ENCODE results near the gene LAPTM4A. TPM values are rescaled to one million over a fixed set of nuclear protein-coding genes. Genes with fewer than 3 reads are reported as not detected.

The LAPTM4A gene
- total and polyA plus RNA-seq, 5 donors from 2014 or later, result 74.1 to 141 (median 131) TPM

DNA sequence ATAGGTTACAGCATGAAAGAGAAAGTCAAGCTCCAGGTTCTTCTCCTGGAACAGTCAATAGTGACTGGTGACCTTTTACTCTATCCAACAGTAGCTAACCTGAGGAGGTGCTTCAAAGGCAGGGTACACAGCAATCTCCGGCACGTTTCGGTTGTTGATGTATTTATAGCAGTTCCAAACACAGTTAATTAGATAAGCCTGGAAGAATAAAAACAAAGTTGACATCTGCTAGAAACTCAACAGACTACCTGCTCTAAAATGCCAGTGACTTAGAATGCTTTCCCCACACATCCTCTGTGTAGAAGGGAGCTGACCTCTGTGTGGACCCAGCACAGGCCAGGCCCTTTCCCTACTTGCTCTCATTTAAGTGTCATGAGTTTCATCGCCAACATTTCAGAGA lies 17.2 kb downstream of the LAPTM4A start:
- H3K9me3 ChIP-seq (ENCODE audit: control insufficient read depth in 2 of 2, low read length in 2 of 2), result no peaks in the 10 kb centered on the region
- Mint-ChIP-seq H3K36me3 (peaks cover 79% of the 10 kb centered on the region), H3K27ac (no peak overlapping the region), H3K4me1 (peaks cover 3 to 13% (median 8%) of the 10 kb centered on the region in 4 donors), H3K9me3 (peaks cover 0 to 4% (median 0%) of the 10 kb centered on the region in 7 donors), H3K4me3 (no peak overlapping the region), H3K27me3 (no peaks in the 10 kb centered on the region)
- H3K4me1 ChIP-seq (ENCODE audit: control insufficient read depth, insufficient read depth, low read length, poor library complexity, severe bottlenecking), result no peaks in the 10 kb centered on the region
- H3K4me3 ChIP-seq (ENCODE audit: low read depth, low read length), result no peak overlapping the region
- no peak overlapping the region for H3K27ac ChIP-seq (ENCODE audit: insufficient read depth, low read length, poor library complexity, severe bottlenecking)
- no peaks in the 10 kb centered on the region for H3K27me3 ChIP-seq (ENCODE audit: control insufficient read depth, insufficient read depth, low read length)
- H3K36me3 ChIP-seq (ENCODE audit: control insufficient read depth, insufficient read depth, low read length), result peaks cover 81% of the 10 kb centered on the region
- no peak for DNase-seq
- ATAC-seq (ENCODE audit: low read depth in 2 of 2), result no peak

DNA sequence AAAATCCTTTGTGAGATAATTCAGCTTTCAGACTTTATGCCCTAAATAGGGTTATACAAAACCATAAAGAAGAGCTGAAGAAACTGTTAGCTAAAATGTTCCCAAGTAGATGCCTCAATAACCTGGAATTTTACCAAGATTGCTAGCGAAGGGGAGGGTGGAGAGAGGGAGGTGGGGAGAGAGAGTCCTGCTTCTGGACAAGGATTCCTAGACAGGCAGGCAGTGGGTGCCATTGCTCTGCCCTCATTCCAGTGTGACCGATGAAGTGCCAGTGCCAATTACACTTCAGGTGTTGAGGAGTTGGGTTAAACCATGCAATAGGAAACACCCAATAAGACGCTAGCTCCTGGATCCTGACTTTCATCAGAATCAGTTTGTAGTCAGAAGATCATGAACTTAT lies 18.1 kb downstream of the LAPTM4A start:
- H3K27me3 Mint-ChIP-seq, result no peaks in the 10 kb centered on the region
- H3K9me3 ChIP-seq (ENCODE audit: control insufficient read depth in 2 of 2, low read length in 2 of 2), result no peaks in the 10 kb centered on the region
- H3K4me3 Mint-ChIP-seq, result no peak overlapping the region
- no peaks in the 10 kb centered on the region for H3K27me3 ChIP-seq (ENCODE audit: control insufficient read depth, insufficient read depth, low read length)
- no peak overlapping the region for H3K27ac Mint-ChIP-seq
- no peak overlapping the region for H3K27ac ChIP-seq (ENCODE audit: insufficient read depth, low read length, poor library complexity, severe bottlenecking)
- peaks cover 0 to 4% (median 0%) of the 10 kb centered on the region in 7 donors for H3K9me3 Mint-ChIP-seq
- H3K36me3 Mint-ChIP-seq, result peaks cover 84% of the 10 kb centered on the region
- DNase-seq (no peak), ATAC-seq (ENCODE audit: low read depth in 2 of 2) (no peak)
- H3K36me3 ChIP-seq (ENCODE audit: control insufficient read depth, insufficient read depth, low read length), result peaks cover 78% of the 10 kb centered on the region
- no peak overlapping the region for H3K4me3 ChIP-seq (ENCODE audit: low read depth, low read length)
- peaks cover 3 to 13% (median 7%) of the 10 kb centered on the region in 4 donors for H3K4me1 Mint-ChIP-seq
- no peaks in the 10 kb centered on the region for H3K4me1 ChIP-seq (ENCODE audit: control insufficient read depth, insufficient read depth, low read length, poor library complexity, severe bottlenecking)

DNA sequence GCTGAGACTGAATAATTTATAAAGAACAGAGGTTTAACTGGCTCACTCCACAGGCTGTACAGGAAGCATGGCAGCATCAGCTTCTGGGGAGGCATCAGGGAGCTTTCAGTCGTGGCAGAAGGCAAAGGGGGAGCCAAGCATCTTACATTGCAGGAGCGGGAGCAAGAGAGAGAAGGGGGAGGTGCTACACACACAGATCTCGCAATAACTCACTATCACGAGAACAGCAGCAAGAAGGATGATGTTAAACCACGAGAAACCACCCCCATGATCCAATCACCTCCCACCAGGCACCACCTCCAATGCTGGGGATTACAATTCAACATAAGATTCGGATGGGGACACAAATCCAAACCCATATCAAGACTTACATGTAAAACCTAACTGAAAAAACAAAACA lies 21.2 kb downstream of the LAPTM4A start:
- no peak overlapping the region for H3K27ac Mint-ChIP-seq

DNA sequence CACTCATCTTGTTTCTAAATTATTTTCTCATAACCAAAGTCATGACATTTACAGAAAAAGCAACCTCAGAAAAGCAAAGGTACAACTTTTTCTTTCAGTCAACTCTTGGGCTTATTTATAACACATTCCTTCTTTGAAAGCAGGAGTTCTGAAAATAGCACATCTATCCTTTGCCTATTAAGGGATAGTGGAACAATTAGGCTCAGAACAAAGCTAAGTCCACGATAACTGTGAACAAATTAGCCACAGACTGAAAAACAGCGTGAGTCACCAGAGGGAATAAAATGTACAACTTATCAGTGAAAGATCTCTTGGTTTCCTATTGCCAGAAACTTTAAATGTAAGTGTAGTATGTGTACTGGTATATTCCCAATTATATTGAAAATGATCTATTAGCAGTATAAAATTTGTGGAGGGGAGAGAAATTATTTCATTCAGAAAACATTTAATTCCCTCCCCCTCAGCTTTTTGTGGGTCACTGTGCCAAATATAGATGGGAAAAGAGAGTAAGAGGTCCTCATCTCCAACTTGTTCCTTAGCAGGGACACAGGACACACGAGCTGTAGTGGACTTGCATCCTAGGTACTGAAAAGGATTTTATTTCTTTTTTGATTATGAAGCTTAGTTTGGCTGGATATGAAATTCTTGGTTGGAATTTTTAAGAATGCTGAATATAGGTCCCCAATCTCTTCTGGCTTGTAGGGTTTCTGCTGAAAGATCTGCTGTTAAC lies 23.6 kb downstream of the LAPTM4A start:
- peaks cover 0 to 3% (median 2%) of the 10 kb centered on the region in 7 donors for H3K9me3 Mint-ChIP-seq
- H3K27me3 Mint-ChIP-seq, result no peaks in the 10 kb centered on the region
- peaks cover 48% of the 10 kb centered on the region for H3K36me3 Mint-ChIP-seq
- H3K4me1 Mint-ChIP-seq, result peaks cover 0 to 5% (median under 1%) of the 10 kb centered on the region in 4 donors
- H3K36me3 ChIP-seq (ENCODE audit: control insufficient read depth, insufficient read depth, low read length), result peaks cover 37% of the 10 kb centered on the region
- no peak overlapping the region for H3K27ac ChIP-seq (ENCODE audit: insufficient read depth, low read length, poor library complexity, severe bottlenecking)
- no peaks in the 10 kb centered on the region for H3K4me1 ChIP-seq (ENCODE audit: control insufficient read depth, insufficient read depth, low read length, poor library complexity, severe bottlenecking)
- no peaks in the 10 kb centered on the region for H3K9me3 ChIP-seq (ENCODE audit: control insufficient read depth in 2 of 2, low read length in 2 of 2)
- H3K27me3 ChIP-seq (ENCODE audit: control insufficient read depth, insufficient read depth, low read length), result no peaks in the 10 kb centered on the region
- H3K27ac Mint-ChIP-seq, result no peak overlapping the region
- no peak overlapping the region for H3K4me3 Mint-ChIP-seq
- no peak for DNase-seq
- no peak for ATAC-seq (ENCODE audit: low read depth in 2 of 2)
- H3K4me3 ChIP-seq (ENCODE audit: low read depth, low read length), result no peak overlapping the region

More for the DNA sequence above, 21.2 kb downstream of the LAPTM4A start:
- Histone ChIP-seq H3K27me3 (ENCODE audit: control insufficient read depth, insufficient read depth, low read length) (no peaks in the 10 kb centered on the region), H3K9me3 (ENCODE audit: control insufficient read depth in 2 of 2, low read length in 2 of 2) (no peaks in the 10 kb centered on the region), H3K36me3 (ENCODE audit: control insufficient read depth, insufficient read depth, low read length) (peaks cover 61% of the 10 kb centered on the region), H3K27ac (ENCODE audit: insufficient read depth, low read length, poor library complexity, severe bottlenecking) (no peak overlapping the region), H3K4me3 (ENCODE audit: low read depth, low read length) (no peak overlapping the region), H3K4me1 (ENCODE audit: control insufficient read depth, insufficient read depth, low read length, poor library complexity, severe bottlenecking) (no peaks in the 10 kb centered on the region)
- DNase-seq (no peak), ATAC-seq (ENCODE audit: low read depth in 2 of 2) (no peak)
- Mint-ChIP-seq H3K4me3 (no peak overlapping the region), H3K9me3 (peaks cover 0 to 3% (median 0%) of the 10 kb centered on the region in 7 donors), H3K4me1 (peaks cover 0 to 5% (median under 1%) of the 10 kb centered on the region in 4 donors), H3K36me3 (peaks cover 62% of the 10 kb centered on the region), H3K27me3 (no peaks in the 10 kb centered on the region)

DNA sequence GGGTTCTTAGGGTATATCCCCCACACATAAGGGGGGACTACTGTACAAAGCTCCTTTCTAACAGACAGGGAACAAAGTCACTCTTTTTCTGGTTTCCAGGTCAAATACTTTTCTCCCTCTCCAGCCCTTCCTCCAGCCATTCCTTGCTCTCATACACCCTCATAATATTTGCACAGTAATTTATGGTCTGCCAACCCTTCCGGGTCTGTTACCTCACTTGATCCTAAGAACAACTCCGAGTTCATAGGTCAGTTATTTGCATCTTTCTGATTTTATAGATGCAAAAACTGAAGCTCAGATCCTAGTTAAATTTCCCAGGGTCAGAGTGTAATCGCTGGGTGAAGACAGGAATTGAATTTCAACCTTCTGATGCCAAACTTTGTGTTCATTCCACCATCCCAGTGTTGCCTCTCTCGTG lies 24.2 kb downstream of the LAPTM4A start:
- H3K36me3 ChIP-seq (ENCODE audit: control insufficient read depth, insufficient read depth, low read length), result peaks cover 32% of the 10 kb centered on the region
- Mint-ChIP-seq H3K27ac (no peak overlapping the region), H3K9me3 (peaks cover 0 to 5% (median 2%) of the 10 kb centered on the region in 7 donors), H3K4me3 (no peak overlapping the region), H3K36me3 (peaks cover 45% of the 10 kb centered on the region), H3K4me1 (peaks cover 0 to 5% (median under 1%) of the 10 kb centered on the region in 4 donors), H3K27me3 (no peaks in the 10 kb centered on the region)
- H3K4me3 ChIP-seq (ENCODE audit: low read depth, low read length), result no peak overlapping the region
- H3K27ac ChIP-seq (ENCODE audit: insufficient read depth, low read length, poor library complexity, severe bottlenecking), result no peak overlapping the region
- H3K4me1 ChIP-seq (ENCODE audit: control insufficient read depth, insufficient read depth, low read length, poor library complexity, severe bottlenecking), result no peaks in the 10 kb centered on the region
- no peak for DNase-seq
- H3K9me3 ChIP-seq (ENCODE audit: control insufficient read depth in 2 of 2, low read length in 2 of 2), result peaks cover 0 to 2% of the 10 kb centered on the region in 2 experiments
- no peak for ATAC-seq (ENCODE audit: low read depth in 2 of 2)
- no peaks in the 10 kb centered on the region for H3K27me3 ChIP-seq (ENCODE audit: control insufficient read depth, insufficient read depth, low read length)

DNA sequence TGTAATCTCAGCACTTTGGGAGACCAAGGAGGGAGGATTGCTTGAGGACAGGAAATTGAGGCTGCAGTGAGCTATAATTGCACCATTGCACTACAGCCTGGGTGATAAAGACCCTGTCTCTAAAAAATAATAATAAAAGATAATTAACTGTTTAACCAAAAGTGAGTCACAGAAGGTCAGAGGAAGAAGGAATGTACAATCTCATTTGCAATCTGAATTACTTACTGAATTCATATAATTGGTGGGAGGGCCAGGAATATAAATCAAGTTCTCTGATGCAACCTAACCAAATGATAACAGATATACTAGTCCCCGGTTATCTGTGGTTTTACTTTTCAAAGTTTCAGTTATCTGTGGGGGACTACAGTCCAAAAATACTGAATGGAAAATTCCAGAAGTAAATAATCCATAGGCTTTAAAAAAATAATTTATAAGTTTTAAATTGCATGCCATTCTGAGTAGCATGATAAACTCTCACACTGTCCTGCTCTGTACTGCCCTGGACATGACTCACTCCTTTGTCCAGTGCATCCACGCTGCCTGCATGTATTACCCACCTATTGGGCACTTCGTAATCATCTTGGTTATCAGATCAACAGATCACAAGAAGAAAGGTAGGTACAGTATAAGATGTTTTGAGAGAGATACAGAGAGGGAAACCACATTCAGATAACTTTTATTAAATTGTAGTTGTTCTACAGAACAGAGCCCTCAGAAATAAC lies 26.2 kb downstream of the LAPTM4A start:
- no peak for ATAC-seq (ENCODE audit: low read depth in 2 of 2)
- Mint-ChIP-seq H3K4me3 (no peak overlapping the region), H3K9me3 (peaks cover 0 to 19% (median 11%) of the 10 kb centered on the region in 7 donors), H3K36me3 (peaks cover 27% of the 10 kb centered on the region), H3K27me3 (no peaks in the 10 kb centered on the region), H3K4me1 (no peaks in the 10 kb centered on the region), H3K27ac (no peak overlapping the region)
- Histone ChIP-seq H3K27ac (ENCODE audit: insufficient read depth, low read length, poor library complexity, severe bottlenecking) (no peak overlapping the region), H3K36me3 (ENCODE audit: control insufficient read depth, insufficient read depth, low read length) (peaks cover 18% of the 10 kb centered on the region), H3K4me1 (ENCODE audit: control insufficient read depth, insufficient read depth, low read length, poor library complexity, severe bottlenecking) (no peaks in the 10 kb centered on the region), H3K27me3 (ENCODE audit: control insufficient read depth, insufficient read depth, low read length) (no peaks in the 10 kb centered on the region), H3K4me3 (ENCODE audit: low read depth, low read length) (no peak overlapping the region), H3K9me3 (ENCODE audit: control insufficient read depth in 2 of 2, low read length in 2 of 2) (peaks cover 8 to 10% of the 10 kb centered on the region in 2 experiments)
- no peak for DNase-seq

DNA sequence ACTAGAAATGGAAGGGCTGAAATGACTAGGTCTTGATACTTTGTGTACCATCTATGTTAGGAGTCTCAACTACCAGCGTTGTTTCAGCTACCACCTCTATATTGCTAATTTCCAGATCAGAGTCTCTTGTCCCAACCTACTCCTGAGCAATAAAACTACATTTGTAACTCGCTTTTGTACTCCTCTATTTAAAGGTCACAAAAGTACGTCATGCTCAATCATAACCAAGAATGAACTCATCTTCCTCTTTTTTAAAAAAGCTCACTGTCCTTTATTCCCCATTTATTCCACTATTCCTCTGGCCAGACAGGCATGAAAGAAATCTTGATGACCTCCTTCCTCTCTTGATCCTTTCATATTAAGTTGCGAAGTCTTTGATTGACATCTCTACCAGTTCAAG lies 27.7 kb downstream of the LAPTM4A start:
- Mint-ChIP-seq H3K27ac (no peak overlapping the region), H3K4me3 (no peak overlapping the region), H3K9me3 (peaks cover 0 to 25% (median 13%) of the 10 kb centered on the region in 7 donors), H3K27me3 (no peaks in the 10 kb centered on the region), H3K4me1 (no peaks in the 10 kb centered on the region), H3K36me3 (peaks cover 12% of the 10 kb centered on the region)
- no peak overlapping the region for H3K27ac ChIP-seq (ENCODE audit: insufficient read depth, low read length, poor library complexity, severe bottlenecking)
- H3K4me3 ChIP-seq (ENCODE audit: low read depth, low read length), result no peak overlapping the region
- H3K4me1 ChIP-seq (ENCODE audit: control insufficient read depth, insufficient read depth, low read length, poor library complexity, severe bottlenecking), result no peaks in the 10 kb centered on the region
- DNase-seq, result no peak
- H3K27me3 ChIP-seq (ENCODE audit: control insufficient read depth, insufficient read depth, low read length), result no peaks in the 10 kb centered on the region
- H3K9me3 ChIP-seq (ENCODE audit: control insufficient read depth in 2 of 2, low read length in 2 of 2), result peaks cover 8 to 10% of the 10 kb centered on the region in 2 experiments
- ATAC-seq (ENCODE audit: low read depth in 2 of 2), result no peak
- H3K36me3 ChIP-seq (ENCODE audit: control insufficient read depth, insufficient read depth, low read length), result peaks cover 9% of the 10 kb centered on the region

Data from CD4-positive, CD25-positive, alpha-beta regulatory T cell (primary cell).